H1 (cell line): ENCODE measurements around the gene NXPH4. TPM values are rescaled to one million over a fixed set of nuclear protein-coding genes. Genes with fewer than 3 reads are reported as not detected.

ENCODE experiments used
- CTCF ChIA-PET: fragments of 300-600 bp; sonication (Branson Sonifier 250); formaldehyde crosslinking; loops from one replicate; lab custom pipeline; 2021; ENCODE audit not compliant: partially characterized antibody; lab: Charles Lee
- POLR2A ChIA-PET: fragments of 300-600 bp; sonication (Branson Sonifier 250); formaldehyde crosslinking; loops from one replicate; lab custom pipeline; 2021; ENCODE audit warnings: inconsistent platforms; ENCODE audit not compliant: partially characterized antibody; lab: Charles Lee
- DNase-seq, 2 experiments: peaks; one replicate each; pipeline versions ENCODE4 v3.0.0 to v3.0.0-alpha.2; 2010 to 2022; ENCODE audit warnings: low spot score in 2 of 2, low read depth in 1 of 2, mixed read lengths in 1 of 2
- FAIRE-seq: peaks from 2 replicates; lab custom pipeline; 2011; peaks lifted over from hg19 to GRCh38; lab: Jason Lieb, UNC
- H2AFZ ChIP-seq: 2 replicates; pipeline ENCODE4 v1.8.1; 2012; ENCODE audit warnings: low read length, inconsistent platforms
- H2AK5ac ChIP-seq: 2 replicates; pipeline ENCODE4 v1.6.1; 2013; ENCODE audit warnings: low read depth, low read length
- H2BK120ac ChIP-seq: replicated peaks from 2 replicates; pipeline ENCODE3; 2013; ENCODE audit warnings: low read depth, low read length, inconsistent platforms
- H2BK12ac ChIP-seq: 2 replicates; pipeline ENCODE4 v1.6.1; 2013; ENCODE audit warnings: low read depth, low read length
- H2BK15ac ChIP-seq: 2 replicates; pipeline ENCODE4 v1.6.1; 2013; ENCODE audit warnings: low read length
- H2BK20ac ChIP-seq: 2 replicates; pipeline ENCODE4 v1.6.1; 2013; ENCODE audit warnings: low read length
- H2BK5ac ChIP-seq: 2 replicates; pipeline ENCODE4 v1.6.1; 2013; ENCODE audit warnings: low read depth, low read length
- H3K14ac ChIP-seq: 2 replicates; pipeline ENCODE4 v1.6.1; 2013; ENCODE audit warnings: inconsistent platforms; ENCODE audit not compliant: insufficient read length
- H3K18ac ChIP-seq: 2 replicates; pipeline ENCODE4 v1.6.1; 2013; ENCODE audit warnings: low read length; ENCODE audit errors: extremely low read depth
- H3K23ac ChIP-seq: 2 replicates; pipeline ENCODE4 v1.6.1; 2013; ENCODE audit warnings: inconsistent platforms; ENCODE audit not compliant: insufficient read length
- H3K23me2 ChIP-seq: 2 replicates; pipeline ENCODE4 v1.6.1; 2013; ENCODE audit warnings: low read depth, low read length
- H3K27ac ChIP-seq: 2 replicates; pipeline ENCODE4 v1.6.1; 2011; ENCODE audit warnings: low read depth, low read length, inconsistent platforms
- H3K27me3 ChIP-seq, 4 experiments: replicated peaks in 1 of 4; 1 replicate in 1 of 4; 2 replicates in 3 of 4; pipeline versions ENCODE4 v1.6.1 to v1.8.1; 2011 to 2013; ENCODE audit warnings: low read length in 3 of 4, mild to moderate bottlenecking in 3 of 4, inconsistent platforms in 2 of 4, mixed read lengths in 2 of 4, moderate library complexity in 1 of 4; ENCODE audit not compliant: control insufficient read depth in 3 of 4, insufficient read depth in 3 of 4; ENCODE audit errors: extremely low read depth in 1 of 4
- H3K36me3 ChIP-seq, 4 experiments: 2 replicates each; pipeline versions ENCODE4 v1.6.1 to v1.8.1; 2011 to 2013; ENCODE audit warnings: mild to moderate bottlenecking in 4 of 4, low read length in 3 of 4, moderate library complexity in 2 of 4, control low read depth in 1 of 4, inconsistent platforms in 1 of 4; ENCODE audit not compliant: insufficient read depth in 4 of 4, control insufficient read depth in 2 of 4
- H3K4ac ChIP-seq: replicated peaks from 2 replicates; pipeline ENCODE3; 2013; ENCODE audit warnings: low read length, low read depth, mixed read lengths, inconsistent platforms; ENCODE audit not compliant: insufficient read length
- H3K4me1 ChIP-seq, 4 experiments: replicated peaks in 1 of 4; 1 replicate in 1 of 4; 2 replicates in 3 of 4; pipeline versions ENCODE4 v1.6.1 to v1.8.1; 2011 to 2013; ENCODE audit warnings: low read length in 3 of 4, inconsistent platforms in 2 of 4, mixed read lengths in 1 of 4; ENCODE audit not compliant: insufficient read depth in 4 of 4, control insufficient read depth in 3 of 4
- H3K4me2 ChIP-seq, 2 experiments: 2 replicates each; pipeline versions ENCODE4 v1.6.1 to v1.8.1; 2011 to 2013; ENCODE audit warnings: low read depth in 2 of 2, low read length in 2 of 2, control low read depth in 1 of 2, inconsistent platforms in 1 of 2, mild to moderate bottlenecking in 1 of 2; ENCODE audit not compliant: insufficient read depth in 1 of 2
- H3K4me3 ChIP-seq, 4 experiments: fragments of 200-600, 300-600 bp in 1 of 4; sonication (generic), shearing (Covaris generic), sonication (Bioruptor Twin) in 1 of 4; 2 replicates each; pipeline versions ENCODE4 v1.5.1 to v1.8.1; 2011 to 2016; ENCODE audit warnings: low read length in 4 of 4, low read depth in 3 of 4, control low read depth in 2 of 4, inconsistent platforms in 2 of 4, mild to moderate bottlenecking in 2 of 4, mixed read lengths in 1 of 4, moderate library complexity in 1 of 4; ENCODE audit not compliant: insufficient read depth in 2 of 4; ENCODE audit errors: extremely low read depth in 1 of 4
- H3K56ac ChIP-seq: replicated peaks from 2 replicates; pipeline ENCODE3; 2013; ENCODE audit warnings: low read depth, mild to moderate bottlenecking, mixed read lengths, low read length, inconsistent platforms; ENCODE audit not compliant: insufficient read length
- H3K79me1 ChIP-seq: 2 replicates; pipeline ENCODE4 v1.6.1; 2013; ENCODE audit warnings: low read depth, low read length, control low read depth
- H3K79me2 ChIP-seq, 2 experiments: 2 replicates each; pipeline versions ENCODE4 v1.6.1 to v1.8.1; 2012 to 2013; ENCODE audit warnings: low read length in 2 of 2, mild to moderate bottlenecking in 2 of 2, inconsistent platforms in 1 of 2; ENCODE audit not compliant: insufficient read depth in 2 of 2, control insufficient read depth in 1 of 2
- H3K9ac ChIP-seq, 4 experiments: replicated peaks in 1 of 4; 1 replicate in 1 of 4; 2 replicates in 3 of 4; pipeline versions ENCODE4 v1.6.1 to v1.8.1; 2011 to 2013; ENCODE audit warnings: low read depth in 3 of 4, low read length in 3 of 4, control low read depth in 2 of 4, mild to moderate bottlenecking in 2 of 4, moderate library complexity in 2 of 4, inconsistent platforms in 1 of 4; ENCODE audit errors: extremely low read depth in 1 of 4
- H3K9me3 ChIP-seq, 2 experiments: 2 replicates each; pipeline versions ENCODE4 v1.6.1 to v1.8.1; 2012 to 2013; ENCODE audit warnings: mild to moderate bottlenecking in 2 of 2, moderate library complexity in 2 of 2, control low read depth in 1 of 2, inconsistent platforms in 1 of 2, low read depth in 1 of 2, low read length in 1 of 2, mixed read lengths in 1 of 2; ENCODE audit not compliant: insufficient read depth in 2 of 2
- H4K20me1 ChIP-seq, 2 experiments: replicated peaks in 1 of 2; 2 replicates each; pipeline versions ENCODE3 to v1.8.1; 2011 to 2013; ENCODE audit warnings: inconsistent platforms in 2 of 2, low read length in 2 of 2, mild to moderate bottlenecking in 1 of 2; ENCODE audit not compliant: insufficient read depth in 2 of 2, control insufficient read depth in 1 of 2
- H4K5ac ChIP-seq: 2 replicates; pipeline ENCODE4 v1.6.1; 2013; ENCODE audit warnings: low read length, low read depth, mixed read lengths, inconsistent platforms; ENCODE audit not compliant: insufficient read length
- H4K8ac ChIP-seq: 2 replicates; pipeline ENCODE4 v1.8.0; 2013; ENCODE audit warnings: mild to moderate bottlenecking, moderate library complexity, low read length, inconsistent platforms; ENCODE audit not compliant: insufficient read depth; ENCODE audit errors: extremely low read depth
- H4K91ac ChIP-seq: replicated peaks from 2 replicates; pipeline ENCODE3; 2013; ENCODE audit warnings: low read length, mixed read lengths, inconsistent platforms; ENCODE audit not compliant: insufficient read length
- NANOG ChIP-seq: IDR thresholded peaks from 2 replicates; pipeline ENCODE4 v1.6.1; 2011; ENCODE audit warnings: low read length, low read depth, mild to moderate bottlenecking, inconsistent platforms; ENCODE audit not compliant: insufficient read depth, poor library complexity, severe bottlenecking
- PHF8 ChIP-seq: fragments of 200-600 bp; sonication (generic); conservative IDR thresholded peaks from 2 replicates; pipeline ENCODE4 v1.7.1; 2012; ENCODE audit warnings: low read depth, mild to moderate bottlenecking, inconsistent platforms, low read length, moderate library complexity
- USF2 ChIP-seq: IDR thresholded peaks from 2 replicates; pipeline ENCODE4 v1.6.1; 2011; ENCODE audit warnings: low read length, improper control_type of control experiment
- WGBS, 2 experiments: shearing (Covaris generic) in 1 of 2; methylation state at CpG; one replicate each; pipeline versions ENCODE4 v1.1.6 to v1.1.7; 2013 to 2015; ENCODE audit warnings: low lambda C conversion rate in 2 of 2, mixed read lengths in 2 of 2, inconsistent platforms in 1 of 2, low coverage in 1 of 2, missing lambda C conversion rate in 1 of 2; ENCODE audit not compliant: insufficient replicate concordance in 2 of 2, insufficient coverage in 1 of 2, insufficient read length in 1 of 2; ENCODE audit errors: extremely low coverage in 1 of 2, missing lambda C conversion rate in 1 of 2; 5-methylcytosine and 5-hydroxymethylcytosine counted together
- polyA plus RNA-seq, 7 experiments: library from polyadenylated mRNA; depleted of rRNA in 3 of 7; stranded (reverse) in 5 of 7; unstranded in 2 of 7; fragments of >200 nt in 5 of 7; fragments of 200-250 nt in 2 of 7; gene quantifications; 1 replicate in 5 of 7; 2 replicates in 1 of 7; 4 replicates in 1 of 7; pipeline versions ENCODE4 v1.2.1 to v1.2.3, GENCODE V29; 2011 to 2013; ENCODE audit warnings: missing spikeins in 2 of 7, mixed read lengths in 2 of 7
- total RNA-seq: library from RNA; stranded (reverse); fragmentation: NEBNext Ultra II Directional; extraction: Animal tissue kit (Norgen Biotek cat#: 25700); gene quantifications from 2 replicates; pipeline ENCODE4 v1.2.1, GENCODE V29; 2021

NXPH4 gene
- total and polyA plus RNA-seq, 2 of the 8 experiments (the other 6 are each of a cell fraction or from before 2014, with no cell fraction given): 0.92 to 1.7 TPM

GRCh38 chr12:57250541-57250940, 33.9 kb downstream of the NXPH4 start:
- H3K4ac ChIP-seq: no peak overlapping the region
- no peak overlapping the region for H3K18ac ChIP-seq
- H2BK20ac ChIP-seq: no peak overlapping the region
- H3K79me2 ChIP-seq: no peaks in the 10 kb centered on the region
- no peak overlapping the region for H2BK15ac ChIP-seq
- H3K27me3 ChIP-seq: no peaks in the 10 kb centered on the region
- H4K8ac ChIP-seq: no peak overlapping the region
- H4K91ac ChIP-seq: no peak overlapping the region
- POLR2A ChIA-PET: interaction anchor here (0.9 to 23.7 kb wide), 5 partner anchors 10 to 204 kb away, joined by 3 to 852 read pairs (median 5); partner anchors contain the start of genes INHBE and SHMT2
- no peaks in the 10 kb centered on the region; a peak in 1 of 4 replicates for H3K9me3 ChIP-seq
- H3K36me3 ChIP-seq: no peaks in the 10 kb centered on the region
- no peak overlapping the region for H2BK12ac ChIP-seq
- no peak overlapping the region for H3K27ac ChIP-seq
- FAIRE-seq (no peak), DNase-seq (no peak)
- no peak overlapping the region for H4K5ac ChIP-seq
- no peak overlapping the region for H3K23ac ChIP-seq
- H4K20me1 ChIP-seq: no peaks in the 10 kb centered on the region
- CTCF ChIA-PET: interaction anchor here (0.9 to 27.9 kb wide), 11 partner anchors 9 to 224 kb away, joined by 3 to 726 read pairs (median 26); partner anchors contain the start of genes GLI1, INHBE, NXPH4 and SHMT2
- no peak overlapping the region for H2AFZ ChIP-seq
- no peak overlapping the region for H2AK5ac ChIP-seq
- H3K4me1 ChIP-seq: peaks cover 2 to 8% (median 4%) of the 10 kb centered on the region in 4 experiments; a peak in 6 of 7 replicates
- H3K23me2 ChIP-seq: 0 out of 2 replicates have a peak, but pooled peaks cover 2% of the 10 kb centered on the region
- no peak overlapping the region; a peak in 1 of 4 replicates for H3K4me2 ChIP-seq
- no peak for TF ChIP-seq PHF8
- no peak for TF ChIP-seq NANOG
- TF ChIP-seq USF2: no peak
- no peak overlapping the region for H3K4me3 ChIP-seq
- no peak overlapping the region for H3K9ac ChIP-seq
- no peak overlapping the region for H3K14ac ChIP-seq
- WGBS, 2 experiments: 85 to 100% methylated on average over 2 to 3 of the region's 3 CpGs
- no peak overlapping the region for H2BK120ac ChIP-seq
- H2BK5ac ChIP-seq: no peak overlapping the region
- no peak overlapping the region for H3K56ac ChIP-seq
- H3K79me1 ChIP-seq: no peaks in the 10 kb centered on the region
